H1 (cell line): ENCODE data around the gene OR9G4. TPM values are rescaled to one million over a fixed set of nuclear protein-coding genes. Genes with fewer than 3 reads are reported as not detected.

Experiments
- CTCF ChIA-PET: fragments of 300-600 bp; sonication (Branson Sonifier 250); formaldehyde crosslinking; loops from one replicate; lab custom pipeline; 2021; ENCODE audit not compliant: partially characterized antibody; lab: Charles Lee
- POLR2A ChIA-PET: fragments of 300-600 bp; sonication (Branson Sonifier 250); formaldehyde crosslinking; loops from one replicate; lab custom pipeline; 2021; ENCODE audit warnings: inconsistent platforms; ENCODE audit not compliant: partially characterized antibody; lab: Charles Lee
- DNase-seq, 2 experiments: peaks; one replicate each; pipeline versions ENCODE4 v3.0.0 to v3.0.0-alpha.2; 2010 to 2022; ENCODE audit warnings: low spot score in 2 of 2, low read depth in 1 of 2, mixed read lengths in 1 of 2
- FAIRE-seq: peaks from 2 replicates; lab custom pipeline; 2011; peaks lifted over from hg19 to GRCh38; lab: Jason Lieb, UNC
- H2AFZ ChIP-seq: 2 replicates; pipeline ENCODE4 v1.8.1; 2012; ENCODE audit warnings: low read length, inconsistent platforms
- H2AK5ac ChIP-seq: 2 replicates; pipeline ENCODE4 v1.6.1; 2013; ENCODE audit warnings: low read depth, low read length
- H2BK120ac ChIP-seq: replicated peaks from 2 replicates; pipeline ENCODE3; 2013; ENCODE audit warnings: low read depth, low read length, inconsistent platforms
- H2BK12ac ChIP-seq: 2 replicates; pipeline ENCODE4 v1.6.1; 2013; ENCODE audit warnings: low read depth, low read length
- H2BK15ac ChIP-seq: 2 replicates; pipeline ENCODE4 v1.6.1; 2013; ENCODE audit warnings: low read length
- H2BK20ac ChIP-seq: 2 replicates; pipeline ENCODE4 v1.6.1; 2013; ENCODE audit warnings: low read length
- H2BK5ac ChIP-seq: 2 replicates; pipeline ENCODE4 v1.6.1; 2013; ENCODE audit warnings: low read depth, low read length
- H3K14ac ChIP-seq: 2 replicates; pipeline ENCODE4 v1.6.1; 2013; ENCODE audit warnings: inconsistent platforms; ENCODE audit not compliant: insufficient read length
- H3K18ac ChIP-seq: 2 replicates; pipeline ENCODE4 v1.6.1; 2013; ENCODE audit warnings: low read length; ENCODE audit errors: extremely low read depth
- H3K23ac ChIP-seq: 2 replicates; pipeline ENCODE4 v1.6.1; 2013; ENCODE audit warnings: inconsistent platforms; ENCODE audit not compliant: insufficient read length
- H3K23me2 ChIP-seq: 2 replicates; pipeline ENCODE4 v1.6.1; 2013; ENCODE audit warnings: low read depth, low read length
- H3K27ac ChIP-seq: 2 replicates; pipeline ENCODE4 v1.6.1; 2011; ENCODE audit warnings: low read depth, low read length, inconsistent platforms
- H3K27me3 ChIP-seq, 4 experiments: replicated peaks in 1 of 4; 1 replicate in 1 of 4; 2 replicates in 3 of 4; pipeline versions ENCODE4 v1.6.1 to v1.8.1; 2011 to 2013; ENCODE audit warnings: low read length in 3 of 4, mild to moderate bottlenecking in 3 of 4, inconsistent platforms in 2 of 4, mixed read lengths in 2 of 4, moderate library complexity in 1 of 4; ENCODE audit not compliant: control insufficient read depth in 3 of 4, insufficient read depth in 3 of 4; ENCODE audit errors: extremely low read depth in 1 of 4
- H3K36me3 ChIP-seq, 4 experiments: 2 replicates each; pipeline versions ENCODE4 v1.6.1 to v1.8.1; 2011 to 2013; ENCODE audit warnings: mild to moderate bottlenecking in 4 of 4, low read length in 3 of 4, moderate library complexity in 2 of 4, control low read depth in 1 of 4, inconsistent platforms in 1 of 4; ENCODE audit not compliant: insufficient read depth in 4 of 4, control insufficient read depth in 2 of 4
- H3K4ac ChIP-seq: replicated peaks from 2 replicates; pipeline ENCODE3; 2013; ENCODE audit warnings: low read length, low read depth, mixed read lengths, inconsistent platforms; ENCODE audit not compliant: insufficient read length
- H3K4me1 ChIP-seq, 4 experiments: replicated peaks in 1 of 4; 1 replicate in 1 of 4; 2 replicates in 3 of 4; pipeline versions ENCODE4 v1.6.1 to v1.8.1; 2011 to 2013; ENCODE audit warnings: low read length in 3 of 4, inconsistent platforms in 2 of 4, mixed read lengths in 1 of 4; ENCODE audit not compliant: insufficient read depth in 4 of 4, control insufficient read depth in 3 of 4
- H3K4me2 ChIP-seq, 2 experiments: 2 replicates each; pipeline versions ENCODE4 v1.6.1 to v1.8.1; 2011 to 2013; ENCODE audit warnings: low read depth in 2 of 2, low read length in 2 of 2, control low read depth in 1 of 2, inconsistent platforms in 1 of 2, mild to moderate bottlenecking in 1 of 2; ENCODE audit not compliant: insufficient read depth in 1 of 2
- H3K4me3 ChIP-seq, 4 experiments: fragments of 200-600, 300-600 bp in 1 of 4; sonication (generic), shearing (Covaris generic), sonication (Bioruptor Twin) in 1 of 4; 2 replicates each; pipeline versions ENCODE4 v1.5.1 to v1.8.1; 2011 to 2016; ENCODE audit warnings: low read length in 4 of 4, low read depth in 3 of 4, control low read depth in 2 of 4, inconsistent platforms in 2 of 4, mild to moderate bottlenecking in 2 of 4, mixed read lengths in 1 of 4, moderate library complexity in 1 of 4; ENCODE audit not compliant: insufficient read depth in 2 of 4; ENCODE audit errors: extremely low read depth in 1 of 4
- H3K56ac ChIP-seq: replicated peaks from 2 replicates; pipeline ENCODE3; 2013; ENCODE audit warnings: low read depth, mild to moderate bottlenecking, mixed read lengths, low read length, inconsistent platforms; ENCODE audit not compliant: insufficient read length
- H3K79me1 ChIP-seq: 2 replicates; pipeline ENCODE4 v1.6.1; 2013; ENCODE audit warnings: low read depth, low read length, control low read depth
- H3K79me2 ChIP-seq, 2 experiments: 2 replicates each; pipeline versions ENCODE4 v1.6.1 to v1.8.1; 2012 to 2013; ENCODE audit warnings: low read length in 2 of 2, mild to moderate bottlenecking in 2 of 2, inconsistent platforms in 1 of 2; ENCODE audit not compliant: insufficient read depth in 2 of 2, control insufficient read depth in 1 of 2
- H3K9ac ChIP-seq, 4 experiments: replicated peaks in 1 of 4; 1 replicate in 1 of 4; 2 replicates in 3 of 4; pipeline versions ENCODE4 v1.6.1 to v1.8.1; 2011 to 2013; ENCODE audit warnings: low read depth in 3 of 4, low read length in 3 of 4, control low read depth in 2 of 4, mild to moderate bottlenecking in 2 of 4, moderate library complexity in 2 of 4, inconsistent platforms in 1 of 4; ENCODE audit errors: extremely low read depth in 1 of 4
- H3K9me3 ChIP-seq, 2 experiments: 2 replicates each; pipeline versions ENCODE4 v1.6.1 to v1.8.1; 2012 to 2013; ENCODE audit warnings: mild to moderate bottlenecking in 2 of 2, moderate library complexity in 2 of 2, control low read depth in 1 of 2, inconsistent platforms in 1 of 2, low read depth in 1 of 2, low read length in 1 of 2, mixed read lengths in 1 of 2; ENCODE audit not compliant: insufficient read depth in 2 of 2
- H4K20me1 ChIP-seq, 2 experiments: replicated peaks in 1 of 2; 2 replicates each; pipeline versions ENCODE3 to v1.8.1; 2011 to 2013; ENCODE audit warnings: inconsistent platforms in 2 of 2, low read length in 2 of 2, mild to moderate bottlenecking in 1 of 2; ENCODE audit not compliant: insufficient read depth in 2 of 2, control insufficient read depth in 1 of 2
- H4K5ac ChIP-seq: 2 replicates; pipeline ENCODE4 v1.6.1; 2013; ENCODE audit warnings: low read length, low read depth, mixed read lengths, inconsistent platforms; ENCODE audit not compliant: insufficient read length
- H4K8ac ChIP-seq: 2 replicates; pipeline ENCODE4 v1.8.0; 2013; ENCODE audit warnings: mild to moderate bottlenecking, moderate library complexity, low read length, inconsistent platforms; ENCODE audit not compliant: insufficient read depth; ENCODE audit errors: extremely low read depth
- H4K91ac ChIP-seq: replicated peaks from 2 replicates; pipeline ENCODE3; 2013; ENCODE audit warnings: low read length, mixed read lengths, inconsistent platforms; ENCODE audit not compliant: insufficient read length
- ASH2L ChIP-seq: fragments of 200-600, 300-600 bp; sonication (generic); IDR thresholded peaks from one replicate; pipeline ENCODE4 v1.7.1; 2017; ENCODE audit warnings: low read length
- CREB1 ChIP-seq: IDR thresholded peaks from 2 replicates; pipeline ENCODE4 v1.6.1; 2012; ENCODE audit warnings: inconsistent platforms
- CTBP2 ChIP-seq: IDR thresholded peaks from 2 replicates; pipeline ENCODE4 v1.7.0; 2011; ENCODE audit warnings: borderline replicate concordance, mild to moderate bottlenecking, moderate library complexity, mixed read lengths, low read length; ENCODE audit not compliant: insufficient read depth, insufficient read length
- FOSL1 ChIP-seq: IDR thresholded peaks from 2 replicates; pipeline ENCODE4 v1.6.1; 2011; ENCODE audit warnings: mild to moderate bottlenecking, low read depth, low read length, moderate library complexity; ENCODE audit not compliant: insufficient read depth
- GABPA ChIP-seq: IDR thresholded peaks from 2 replicates; pipeline ENCODE4 v1.6.1; 2011; ENCODE audit warnings: mild to moderate bottlenecking, low read length, moderate library complexity, borderline replicate concordance; ENCODE audit not compliant: insufficient read depth
- KDM4A ChIP-seq: IDR thresholded peaks from one replicate; pipeline ENCODE4 v1.7.1; 2012; ENCODE audit warnings: low read depth, mild to moderate bottlenecking, moderate library complexity, low read length, inconsistent platforms; ENCODE audit not compliant: severe bottlenecking
- MAFK ChIP-seq: IDR thresholded peaks from 2 replicates; pipeline ENCODE4 v1.6.1; 2012; ENCODE audit warnings: low read depth, mild to moderate bottlenecking, improper control_type of control experiment, low read length
- NANOG ChIP-seq: IDR thresholded peaks from 2 replicates; pipeline ENCODE4 v1.6.1; 2011; ENCODE audit warnings: low read length, low read depth, mild to moderate bottlenecking, inconsistent platforms; ENCODE audit not compliant: insufficient read depth, poor library complexity, severe bottlenecking
- RXRA ChIP-seq: IDR thresholded peaks from 2 replicates; pipeline ENCODE4 v1.6.1; 2011; ENCODE audit warnings: low read depth, mild to moderate bottlenecking, low read length, moderate library complexity; ENCODE audit not compliant: insufficient read depth
- SP1 ChIP-seq: IDR thresholded peaks from 2 replicates; pipeline ENCODE4 v1.6.1; 2011; ENCODE audit warnings: low read depth, low read length
- TAF1 ChIP-seq: IDR thresholded peaks from 2 replicates; pipeline ENCODE4 v1.6.1; 2011; ENCODE audit warnings: mild to moderate bottlenecking, low read depth, low read length
- TCF12 ChIP-seq: IDR thresholded peaks from 2 replicates; pipeline ENCODE4 v1.6.1; 2011; ENCODE audit warnings: low read depth, mild to moderate bottlenecking, low read length
- USF2 ChIP-seq: IDR thresholded peaks from 2 replicates; pipeline ENCODE4 v1.6.1; 2011; ENCODE audit warnings: low read length, improper control_type of control experiment
- polyA plus RNA-seq, 7 experiments: library from polyadenylated mRNA; depleted of rRNA in 3 of 7; stranded (reverse) in 5 of 7; unstranded in 2 of 7; fragments of >200 nt in 5 of 7; fragments of 200-250 nt in 2 of 7; gene quantifications; 1 replicate in 5 of 7; 2 replicates in 1 of 7; 4 replicates in 1 of 7; pipeline versions ENCODE4 v1.2.1 to v1.2.3, GENCODE V29; 2011 to 2013; ENCODE audit warnings: missing spikeins in 2 of 7, mixed read lengths in 2 of 7
- total RNA-seq: library from RNA; stranded (reverse); fragmentation: NEBNext Ultra II Directional; extraction: Animal tissue kit (Norgen Biotek cat#: 25700); gene quantifications from 2 replicates; pipeline ENCODE4 v1.2.1, GENCODE V29; 2021

The OR9G4 gene
- total and polyA plus RNA-seq, 2 of the 8 experiments (the other 6 are each of a cell fraction or from before 2014, with no cell fraction given) = not detected

GRCh38 chr11:56776809-56777208, 28.3 kb upstream of the OR9G4 start:
- no peak overlapping the region for H2BK20ac ChIP-seq
- H3K4me1 ChIP-seq = peaks cover 0 to 3% (median 0%) of the 10 kb centered on the region in 4 experiments; a peak in 1 of 7 replicates
- H2BK12ac ChIP-seq = no peak overlapping the region
- no peak overlapping the region for H3K14ac ChIP-seq
- no peaks in the 10 kb centered on the region for H3K27me3 ChIP-seq
- POLR2A ChIA-PET = interaction anchor here (1.4 kb wide), 1 partner anchor 153 kb away, joined by 4 read pairs; no protein-coding TSS in a partner anchor
- H3K9me3 ChIP-seq = no peaks in the 10 kb centered on the region
- H4K91ac ChIP-seq = no peak overlapping the region
- H3K79me1 ChIP-seq = no peaks in the 10 kb centered on the region
- no peaks in the 10 kb centered on the region for H3K36me3 ChIP-seq
- no peak overlapping the region for H3K9ac ChIP-seq
- no peak for DNase-seq
- no peak overlapping the region for H3K4me3 ChIP-seq
- no peak overlapping the region for H3K56ac ChIP-seq
- no peaks in the 10 kb centered on the region for H3K79me2 ChIP-seq
- H4K8ac ChIP-seq = no peak overlapping the region
- H3K23me2 ChIP-seq = no peaks in the 10 kb centered on the region
- no peak overlapping the region for H2BK5ac ChIP-seq
- H3K27ac ChIP-seq = no peak overlapping the region
- no peaks in the 10 kb centered on the region for H4K20me1 ChIP-seq
- no peak overlapping the region for H3K23ac ChIP-seq
- no peak overlapping the region for H3K4ac ChIP-seq
- H2BK15ac ChIP-seq = no peak overlapping the region
- no peak for FAIRE-seq
- H3K18ac ChIP-seq = no peak overlapping the region
- H4K5ac ChIP-seq = no peak overlapping the region
- CTCF ChIA-PET = interaction anchor here (1.7 kb wide), 1 partner anchor 11 kb away, joined by 4 read pairs; no protein-coding TSS in a partner anchor
- no peak for TF ChIP-seq CTBP2
- TF ChIP-seq TCF12 = no peak
- no peak for TF ChIP-seq USF2
- no peak for TF ChIP-seq NANOG
- TF ChIP-seq FOSL1 = no peak
- TF ChIP-seq MAFK = no peak
- TF ChIP-seq KDM4A = no peak
- no peak for TF ChIP-seq ASH2L
- no peak for TF ChIP-seq RXRA
- no peak for TF ChIP-seq CREB1
- TF ChIP-seq TAF1 = no peak
- no peak for TF ChIP-seq SP1
- no peak for TF ChIP-seq GABPA
- TF ChIP-seq, all 59 proteins: peak for 0
- H2BK120ac ChIP-seq = no peak overlapping the region
- H3K4me2 ChIP-seq = no peak overlapping the region
- H2AK5ac ChIP-seq = no peak overlapping the region
- H2AFZ ChIP-seq = no peak overlapping the region
